Activated T-helper 1 cell treated with anti-CD3 and anti-CD28 coated beads, Interleukin-12 subunit alpha, Interleukin-12 subunit beta, Interleukin-2, Interleukin-4 antibody, amounts not matched to agents 30 ng/mL and 10 ng/mL and 1 ng/mL, durations not matched to agents 14 hours and 24 hours and 36 hours (primary cell): ENCODE measurements around the gene CWC27. TPM values are rescaled to one million over a fixed set of nuclear protein-coding genes. Genes with fewer than 3 reads are reported as not detected.

ENCODE experiments used
- DNase-seq: peaks from one replicate; pipeline ENCODE4 v3.0.0; 2021; ENCODE audit warnings: low spot score
- H3K27ac Mint-ChIP-seq: one replicate; pipeline ENCODE4 v1.8.0; 2021; ENCODE audit warnings: mild to moderate bottlenecking, mixed read lengths
- H3K27me3 Mint-ChIP-seq: one replicate; pipeline ENCODE4 v1.8.0; 2022; ENCODE audit warnings: mild to moderate bottlenecking, moderate library complexity, mixed read lengths; ENCODE audit not compliant: insufficient read depth
- H3K36me3 Mint-ChIP-seq: one replicate; pipeline ENCODE4 v1.8.0; 2021; ENCODE audit warnings: low read depth, mixed read lengths
- H3K4me1 Mint-ChIP-seq: one replicate; pipeline ENCODE4 v1.8.0; 2021; ENCODE audit warnings: low read depth, mixed read lengths
- H3K4me3 Mint-ChIP-seq: one replicate; pipeline ENCODE4 v1.8.0; 2021; ENCODE audit warnings: mild to moderate bottlenecking, moderate library complexity, mixed read lengths
- H3K9me3 Mint-ChIP-seq: one replicate; pipeline ENCODE4 v1.8.0; 2021; ENCODE audit warnings: mixed read lengths
- intact Hi-C: fragments of 100-400 bp; cut with micrococcal nuclease; formaldehyde crosslinking; loops from one replicate; pipeline ENCODE4 v1.15.1; 2024
- total RNA-seq: library from RNA; stranded (reverse); gene quantifications from 2 replicates; pipeline ENCODE4 v1.2.3, GENCODE V29; 2022

CWC27 gene
- total RNA-seq, 1 donor from 2014 or later: 29.1 TPM

GRCh38 chr5:65065001-65065511 lies 296.3 kb downstream of the CWC27 start:
- no peaks in the 10 kb centered on the region for H3K36me3 Mint-ChIP-seq
- no peak overlapping the region for H3K4me3 Mint-ChIP-seq
- H3K27ac Mint-ChIP-seq: no peak overlapping the region
- no peak for DNase-seq
- H3K27me3 Mint-ChIP-seq: no peaks in the 10 kb centered on the region
- intact Hi-C loops: no loop called here
- no peaks in the 10 kb centered on the region for H3K4me1 Mint-ChIP-seq
- no peaks in the 10 kb centered on the region for H3K9me3 Mint-ChIP-seq

DNA sequence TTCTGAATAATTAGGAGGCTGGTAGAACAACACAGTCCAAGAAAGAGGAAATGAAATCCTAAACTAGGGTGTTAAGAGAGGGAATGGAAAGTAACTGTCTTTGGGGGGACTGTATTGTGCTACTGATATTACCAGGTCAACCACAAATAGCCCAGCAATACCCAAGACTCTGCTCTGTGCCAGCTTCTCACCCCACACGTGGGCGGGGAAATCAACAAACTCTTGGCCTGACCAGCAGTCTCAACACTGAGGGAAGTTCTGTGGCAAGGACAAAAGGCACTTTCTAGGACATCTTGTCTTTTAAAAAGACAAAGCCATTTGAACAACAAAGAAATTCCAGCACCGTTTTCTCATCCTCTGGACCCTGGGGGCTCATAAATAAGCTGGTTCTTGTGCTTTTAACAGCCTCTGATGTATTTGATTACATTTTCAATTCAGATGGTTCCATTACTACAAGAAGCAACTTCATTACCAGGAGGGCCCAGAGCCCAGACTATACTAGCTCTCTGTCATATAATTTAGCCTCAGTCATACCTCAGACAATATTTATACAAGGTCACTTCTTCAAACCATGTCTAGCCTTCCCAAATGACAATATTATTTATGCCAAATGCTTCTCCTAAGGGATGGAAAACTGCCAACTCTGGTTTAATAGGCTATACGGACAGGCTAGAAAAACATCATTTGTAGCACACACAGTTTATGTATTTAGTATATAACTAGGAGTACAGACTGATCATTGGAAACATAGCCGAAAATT lies 297.8 kb downstream of the CWC27 start:
- H3K27ac Mint-ChIP-seq: no peak overlapping the region
- H3K36me3 Mint-ChIP-seq: no peaks in the 10 kb centered on the region
- intact Hi-C loops: no loop called here
- H3K4me1 Mint-ChIP-seq: no peaks in the 10 kb centered on the region
- no peaks in the 10 kb centered on the region for H3K9me3 Mint-ChIP-seq
- peaks cover 5% of the 10 kb centered on the region for H3K27me3 Mint-ChIP-seq
- H3K4me3 Mint-ChIP-seq: no peak overlapping the region
- no peak for DNase-seq

GRCh38 chr5:65067147-65067506 lies 298.4 kb downstream of the CWC27 start:
- H3K36me3 Mint-ChIP-seq: no peaks in the 10 kb centered on the region
- intact Hi-C loops: no loop called here
- H3K9me3 Mint-ChIP-seq: no peaks in the 10 kb centered on the region
- H3K4me1 Mint-ChIP-seq: no peaks in the 10 kb centered on the region
- H3K27ac Mint-ChIP-seq: no peak overlapping the region
- DNase-seq: no peak
- no peak overlapping the region for H3K4me3 Mint-ChIP-seq
- H3K27me3 Mint-ChIP-seq: peaks cover 7% of the 10 kb centered on the region

Other genes with a start within 250 kb of the CWC27 start
- gene SHISAL2B, start 78.4 kb upstream of the CWC27 start, total RNA-seq: not detected in 2 replicates
- gene SREK1IP1, start 239 bp upstream of the CWC27 start, total RNA-seq: 29.4 and 31.7 TPM in 2 replicates